ENCODE results near the gene STAT5B. TPM values are rescaled to one million over a fixed set of nuclear protein-coding genes. Genes with fewer than 3 reads are reported as not detected.

The STAT5B gene
- total RNA-seq, 4 donors from 2014 or later = 57.6 to 72.6 (median 63.3) TPM

DNA sequence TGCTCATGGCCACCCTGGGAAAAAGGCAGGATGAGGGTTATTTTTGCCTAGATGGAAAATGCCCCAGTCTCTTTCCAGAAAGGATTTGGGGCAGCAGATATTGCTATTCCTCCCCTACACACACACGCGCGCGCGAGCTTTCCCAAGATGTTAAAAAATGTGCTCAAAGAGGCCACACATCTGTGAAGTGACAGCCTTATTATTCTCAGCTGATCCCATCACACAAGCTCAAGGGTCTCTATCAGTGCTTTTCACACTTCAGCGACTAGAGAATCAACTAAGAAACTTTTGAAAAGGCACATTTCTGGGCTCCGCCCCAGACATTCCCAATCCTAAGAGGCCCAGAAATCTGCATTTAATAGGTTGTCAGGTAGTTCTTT lies 115.7 kb downstream of the STAT5B start:
- Histone ChIP-seq H3K27ac (peak overlapping the region in 1 of 3 donors; percentile 23), H3K36me3 (no peaks in the 10 kb centered on the region), H3K27me3 (no peaks in the 10 kb centered on the region), H3K9me3 (no peaks in the 10 kb centered on the region), H3K4me3 (replicated peaks in 1 of 3) (no peak overlapping the region), H3K4me1 (peaks cover 11 to 12% of the 10 kb centered on the region in 2 donors)
- intact Hi-C loops (cut with DNase I) = no loop called here
- TF ChIP-seq POLR2A (IDR thresholded peaks at IDR 0.05) (no peak), CTCF (IDR thresholded peaks at IDR 0.05) (no peak)
- DNase-seq = no peak
- WGBS, 2 donors = 76 to 79% methylated on average over 7 of the region's 7 CpGs

GRCh38 chr17:42159796-42160530 lies 116.2 kb downstream of the STAT5B start:
- Histone ChIP-seq H3K4me1 (peaks cover 14 to 15% of the 10 kb centered on the region in 2 donors), H3K27me3 (no peaks in the 10 kb centered on the region), H3K27ac (peak overlapping the region; percentile 23 to 56 (median 24)), H3K9me3 (no peaks in the 10 kb centered on the region), H3K36me3 (no peaks in the 10 kb centered on the region), H3K4me3 (replicated peaks in 1 of 3) (no peak overlapping the region)
- intact Hi-C loops (cut with DNase I) = loop anchor here (10.0 kb wide), 1 partner anchor 45 kb away; no protein-coding TSS in a partner anchor
- no peak for TF ChIP-seq CTCF (IDR thresholded peaks at IDR 0.05)
- WGBS, 2 donors = 36 to 49% methylated on average over 6 to 14 of the region's 14 CpGs
- peak; percentile 67 for DNase-seq

- no peak for DNase-seq
- TF ChIP-seq POLR2A (IDR thresholded peaks at IDR 0.05) = no peak
- TF ChIP-seq CTCF (IDR thresholded peaks at IDR 0.05) = no peak
- H3K27me3 ChIP-seq = no peaks in the 10 kb centered on the region
- peaks cover 33 to 40% of the 10 kb centered on the region in 2 donors for H3K4me1 ChIP-seq
- H3K9me3 ChIP-seq = no peaks in the 10 kb centered on the region
- H3K27ac ChIP-seq = peak overlapping the region in 1 of 3 donors; percentile 31
- H3K36me3 ChIP-seq = no peaks in the 10 kb centered on the region
- intact Hi-C loops (cut with DNase I) = loop anchor here (10.0 kb wide), 1 partner anchor 49 kb away; no protein-coding TSS in a partner anchor
- H3K4me3 ChIP-seq (replicated peaks in 1 of 3) = peak overlapping the region in 1 of 3 donors; percentile 91
- WGBS, 2 donors = 34% methylated on average over 17 of the region's 17 CpGs
These were observed 120.6 kb downstream of the STAT5B start for GRCh38 chr17:42155614-42156045.

DNA sequence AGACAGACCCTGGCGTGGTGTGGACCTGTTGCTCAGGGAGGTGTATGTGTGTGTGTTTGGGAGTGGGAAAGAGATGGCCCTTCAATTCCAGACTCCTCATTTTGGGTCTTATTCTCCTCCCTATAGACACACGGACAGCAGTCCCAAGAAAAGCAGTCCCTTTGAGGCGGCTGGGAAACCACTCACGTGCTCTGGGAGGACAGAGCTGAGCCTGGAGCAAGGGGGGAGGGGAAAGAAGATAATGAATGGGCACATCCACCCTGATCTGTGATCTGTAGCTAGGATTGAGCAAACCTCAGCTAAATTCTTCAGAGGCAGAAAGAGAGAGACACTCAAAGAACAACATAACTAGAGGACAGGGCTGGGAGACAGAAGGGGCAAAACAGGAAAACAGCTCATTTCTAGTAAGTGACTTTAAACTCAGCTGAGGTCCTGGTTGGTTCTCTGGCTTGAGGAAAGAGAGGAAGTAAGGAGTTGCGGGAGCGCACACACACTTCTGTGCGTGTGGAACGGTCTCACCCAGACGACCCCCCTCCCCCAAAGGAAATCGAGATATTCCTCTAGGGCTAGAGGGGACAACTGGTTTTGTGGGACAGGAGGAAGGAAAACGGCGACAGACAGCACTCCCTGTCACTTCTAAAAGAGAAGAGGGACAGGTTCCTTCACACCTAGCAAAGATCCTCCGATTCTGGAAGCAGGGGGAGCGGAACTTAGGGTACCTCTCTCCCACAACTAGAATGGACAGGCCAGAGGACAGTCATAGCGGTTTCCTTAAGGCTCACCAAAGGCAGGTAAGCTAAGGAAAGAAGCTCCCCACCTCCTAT lies 122.1 kb downstream of the STAT5B start:
- Histone ChIP-seq H3K27ac (peak overlapping the region; percentile 47 to 68 (median 57)), H3K27me3 (no peaks in the 10 kb centered on the region), H3K4me1 (peaks cover 24 to 28% of the 10 kb centered on the region in 2 donors), H3K9me3 (no peaks in the 10 kb centered on the region), H3K4me3 (replicated peaks in 1 of 3) (peak overlapping the region; percentile 65 to 91 (median 86)), H3K36me3 (no peaks in the 10 kb centered on the region)
- intact Hi-C loops (cut with DNase I) = loop anchor here (10.0 kb wide), 1 partner anchor 51 kb away; no protein-coding TSS in a partner anchor
- no peak for DNase-seq
- 8% methylated on average over 15 of the region's 15 CpGs for WGBS, 2 donors
- TF ChIP-seq CTCF (IDR thresholded peaks at IDR 0.05) (no peak), POLR2A (IDR thresholded peaks at IDR 0.05) (no peak)

Other genes with a start within 250 kb of the STAT5B start
- 1 to 10 TPM; 1.2 to 3.7 (median 2.1) TPM for gene C17orf113, start 225.8 kb downstream of the STAT5B start, total RNA-seq
- under 1 TPM in 2 of 4 donors, not detected in 2; 0.22 to 0.54 TPM for gene ZNF385C, start 177.9 kb downstream of the STAT5B start, total RNA-seq
- 10 to 100 TPM in 2 of 4 donors, 1 to 10 TPM in 2; 6.4 to 12.9 (median 9.7) TPM for gene DHX58, start 163.7 kb downstream of the STAT5B start, total RNA-seq
- 10 to 100 TPM; 14.2 to 37.9 (median 23.3) TPM for gene KAT2A, start 155.0 kb downstream of the STAT5B start, total RNA-seq
- gene HSPB9, start 153.6 kb downstream of the STAT5B start, total RNA-seq = under 1 TPM in 1 of 4 donors, not detected in 3; 0.33 TPM
- 100 to 1,000 TPM; 116 to 208 (median 147) TPM for gene RAB5C, start 121.4 kb downstream of the STAT5B start, total RNA-seq
- not detected for gene KCNH4, start 95.2 kb downstream of the STAT5B start, total RNA-seq
- not detected for gene HCRT, start 90.9 kb downstream of the STAT5B start, total RNA-seq
- 100 to 1,000 TPM in 2 of 4 donors, 10 to 100 TPM in 2; 48.4 to 254 (median 95.9) TPM for gene GHDC, start 81.9 kb downstream of the STAT5B start, total RNA-seq
- gene STAT5A, start 12.1 kb upstream of the STAT5B start, total RNA-seq = 10 to 100 TPM; 31.9 to 46.1 (median 34.0) TPM
- gene STAT3, start 112.1 kb upstream of the STAT5B start, total RNA-seq = 100 to 1,000 TPM; 147 to 292 (median 206) TPM
- 100 to 1,000 TPM; 173 to 199 (median 187) TPM for gene CAVIN1, start 146.9 kb upstream of the STAT5B start, total RNA-seq
- 100 to 1,000 TPM in 2 of 4 donors, 10 to 100 TPM in 2; 75.5 to 195 (median 121) TPM for gene ATP6V0A1, start 182.5 kb upstream of the STAT5B start, total RNA-seq

Measured in thyroid gland (tissue), 4 donors.